Osteocyte (in vitro differentiated cells): ENCODE data around the gene UBASH3A. TPM values are rescaled to one million over a fixed set of nuclear protein-coding genes. Genes with fewer than 3 reads are reported as not detected.
A peak's percentile ranks its signal among the peaks of the same experiment; 100 is the strongest.

Source experiments
- DNase-seq: peaks from one replicate; pipeline ENCODE4 v3.0.0; 2021; ENCODE audit warnings: mixed read lengths; ENCODE audit not compliant: unreplicated experiment; ENCODE audit errors: extremely low spot score
- H3K27ac Mint-ChIP-seq: one replicate; pipeline ENCODE4 v1.8.0; 2021; ENCODE audit warnings: mild to moderate bottlenecking, mixed read lengths; ENCODE audit not compliant: unreplicated experiment
- H3K27me3 Mint-ChIP-seq: one replicate; pipeline ENCODE4 v1.8.0; 2021; ENCODE audit warnings: mixed read lengths; ENCODE audit not compliant: unreplicated experiment
- H3K36me3 Mint-ChIP-seq: one replicate; pipeline ENCODE4 v1.8.0; 2021; ENCODE audit warnings: mixed read lengths; ENCODE audit not compliant: unreplicated experiment
- H3K4me1 Mint-ChIP-seq: one replicate; pipeline ENCODE4 v1.8.0; 2021; ENCODE audit warnings: mixed read lengths; ENCODE audit not compliant: unreplicated experiment
- H3K4me3 Mint-ChIP-seq: one replicate; pipeline ENCODE4 v1.8.0; 2021; ENCODE audit warnings: mild to moderate bottlenecking, moderate library complexity, mixed read lengths; ENCODE audit not compliant: unreplicated experiment
- H3K9me3 Mint-ChIP-seq: one replicate; pipeline ENCODE4 v1.8.0; 2021; ENCODE audit warnings: mixed read lengths; ENCODE audit not compliant: unreplicated experiment
- total RNA-seq: library from RNA; stranded (reverse); gene quantifications from 2 replicates; pipeline ENCODE4 v1.2.1, GENCODE V29; 2021
- TF ChIP-seq, protein P1 (sequence below): fragments of 200-600 bp; sonication (generic); IDR thresholded peaks from 2 replicates; pipeline ENCODE4 v1.5.0; 2021; ENCODE audit warnings: antibody characterized with exemption, mild to moderate bottlenecking, moderate library complexity

The UBASH3A gene
- total RNA-seq, 1 donor from 2014 or later, result not detected

DNA sequence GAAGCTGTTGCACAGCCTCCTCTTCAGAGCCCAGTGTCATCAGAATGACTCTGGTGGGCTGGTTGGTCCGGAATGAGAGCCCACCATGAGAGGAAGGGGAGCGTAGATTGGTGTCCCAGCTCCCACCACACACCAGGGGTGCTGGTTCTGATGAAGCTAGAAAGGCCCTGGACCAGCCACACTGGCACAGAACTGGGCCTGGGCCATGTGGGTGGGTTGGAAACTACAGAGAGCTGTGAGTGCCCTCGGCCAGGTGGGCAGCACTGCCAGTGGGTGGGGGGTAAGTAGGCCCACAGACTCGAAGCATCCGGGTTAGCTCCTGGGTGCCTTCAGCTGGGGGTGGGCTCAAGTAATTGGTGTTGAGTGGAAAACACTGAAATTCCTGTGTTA, 25.8 kb upstream of the UBASH3A start:
- Mint-ChIP-seq H3K27me3 (peaks cover 14% of the 10 kb centered on the region), H3K4me3 (no peak overlapping the region), H3K9me3 (peaks cover 10% of the 10 kb centered on the region), H3K4me1 (no peaks in the 10 kb centered on the region), H3K27ac (no peak overlapping the region), H3K36me3 (peaks cover 2% of the 10 kb centered on the region)
- DNase-seq, result no peak
- TF ChIP-seq, protein P1, sequence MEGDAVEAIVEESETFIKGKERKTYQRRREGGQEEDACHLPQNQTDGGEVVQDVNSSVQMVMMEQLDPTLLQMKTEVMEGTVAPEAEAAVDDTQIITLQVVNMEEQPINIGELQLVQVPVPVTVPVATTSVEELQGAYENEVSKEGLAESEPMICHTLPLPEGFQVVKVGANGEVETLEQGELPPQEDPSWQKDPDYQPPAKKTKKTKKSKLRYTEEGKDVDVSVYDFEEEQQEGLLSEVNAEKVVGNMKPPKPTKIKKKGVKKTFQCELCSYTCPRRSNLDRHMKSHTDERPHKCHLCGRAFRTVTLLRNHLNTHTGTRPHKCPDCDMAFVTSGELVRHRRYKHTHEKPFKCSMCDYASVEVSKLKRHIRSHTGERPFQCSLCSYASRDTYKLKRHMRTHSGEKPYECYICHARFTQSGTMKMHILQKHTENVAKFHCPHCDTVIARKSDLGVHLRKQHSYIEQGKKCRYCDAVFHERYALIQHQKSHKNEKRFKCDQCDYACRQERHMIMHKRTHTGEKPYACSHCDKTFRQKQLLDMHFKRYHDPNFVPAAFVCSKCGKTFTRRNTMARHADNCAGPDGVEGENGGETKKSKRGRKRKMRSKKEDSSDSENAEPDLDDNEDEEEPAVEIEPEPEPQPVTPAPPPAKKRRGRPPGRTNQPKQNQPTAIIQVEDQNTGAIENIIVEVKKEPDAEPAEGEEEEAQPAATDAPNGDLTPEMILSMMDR, result no peak

DNA sequence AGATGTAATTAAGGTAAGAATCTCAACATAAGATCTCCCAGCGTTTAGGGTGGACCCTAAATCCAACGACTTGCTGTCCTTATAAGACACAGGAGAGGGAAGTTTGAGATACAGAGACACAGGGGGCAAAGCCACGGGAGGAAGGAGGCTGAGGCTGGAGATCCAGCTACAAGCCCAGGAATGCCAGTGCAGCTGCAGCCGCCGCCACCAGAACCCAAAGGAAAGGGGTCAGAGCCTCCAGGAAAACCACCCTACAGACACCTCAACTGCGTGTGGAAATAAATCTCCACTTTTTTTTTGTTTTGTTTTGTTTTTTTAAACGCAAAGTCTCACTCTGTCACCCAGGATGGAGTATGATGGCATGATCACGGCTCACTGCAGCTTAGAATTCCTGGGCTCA, 25.3 kb upstream of the UBASH3A start:
- Mint-ChIP-seq H3K4me3 (no peak overlapping the region), H3K9me3 (peaks cover 10% of the 10 kb centered on the region), H3K4me1 (no peaks in the 10 kb centered on the region), H3K36me3 (peaks cover 2% of the 10 kb centered on the region), H3K27me3 (peaks cover 14% of the 10 kb centered on the region), H3K27ac (no peak overlapping the region)
- DNase-seq, result no peak
- TF ChIP-seq, protein P1, result no peak

DNA sequence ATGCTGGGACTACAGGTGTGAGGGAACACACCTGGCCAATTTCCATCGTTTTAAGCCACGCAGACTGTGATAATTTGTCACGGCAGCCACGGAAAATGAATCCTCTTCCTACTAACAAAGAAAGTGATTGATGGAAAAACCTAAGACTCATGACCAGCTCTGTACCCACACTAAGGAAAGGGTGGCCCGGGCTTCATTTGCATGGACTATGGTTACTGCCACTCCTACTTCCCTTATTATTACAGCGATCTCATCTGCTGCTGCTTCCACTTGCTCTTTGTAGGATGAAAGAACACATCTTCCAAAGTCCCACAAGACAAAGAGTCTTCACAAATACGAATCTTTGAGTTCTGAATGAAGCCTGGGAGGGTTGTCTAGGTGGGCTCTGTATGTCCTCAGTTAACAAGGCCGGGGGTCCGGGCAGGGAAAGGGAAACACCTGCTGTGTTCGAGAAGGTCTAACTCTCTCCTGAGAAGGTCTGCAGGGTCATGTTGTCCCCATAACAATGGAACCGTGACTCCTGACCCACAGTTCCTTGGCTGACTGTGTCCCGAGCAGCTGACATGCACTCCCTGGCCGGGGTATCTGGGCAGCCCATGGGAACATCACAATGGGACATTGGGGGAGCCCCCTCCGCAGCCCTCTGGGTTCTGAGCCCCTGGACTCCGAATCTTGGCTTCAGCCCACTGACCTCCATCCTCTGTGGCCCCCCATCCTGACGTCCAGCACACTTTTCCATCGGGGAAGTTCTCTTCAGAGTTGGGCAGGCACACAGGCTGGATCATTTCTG, 24.1 kb upstream of the UBASH3A start:
- Mint-ChIP-seq H3K27ac (no peak overlapping the region), H3K27me3 (peaks cover 12% of the 10 kb centered on the region), H3K4me3 (no peak overlapping the region), H3K36me3 (peaks cover 2% of the 10 kb centered on the region), H3K9me3 (peaks cover 10% of the 10 kb centered on the region), H3K4me1 (no peaks in the 10 kb centered on the region)
- TF ChIP-seq, protein P1, result no peak
- DNase-seq, result no peak

DNA sequence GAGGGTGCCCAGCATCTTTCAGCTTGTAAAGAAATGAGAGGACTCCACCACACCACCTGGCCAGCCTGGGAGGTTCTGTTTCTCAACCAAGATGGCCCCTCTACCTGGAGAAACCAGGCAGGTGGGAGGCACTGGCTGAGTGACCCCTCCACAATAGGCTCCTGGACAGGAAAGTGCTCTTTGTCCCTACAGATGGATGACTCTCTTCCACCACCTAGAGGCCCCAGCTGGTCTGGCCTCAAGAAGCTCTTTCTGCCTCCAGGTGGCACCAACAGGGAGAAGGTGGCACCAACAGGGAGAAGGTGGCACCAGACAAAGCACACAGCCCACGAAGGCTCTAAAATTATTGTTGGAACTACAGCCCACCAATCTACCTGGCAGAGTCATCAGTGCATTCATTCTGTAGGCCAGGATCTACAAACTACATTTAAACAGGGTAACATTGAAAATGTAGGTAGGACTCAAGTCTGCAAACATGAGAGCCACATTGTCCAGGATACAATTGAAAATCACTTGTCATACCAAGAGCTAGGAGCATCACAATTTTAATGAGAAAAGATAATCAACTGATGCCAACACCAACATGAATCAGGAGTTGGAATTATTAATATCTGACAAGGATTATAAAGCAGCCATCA, 22.2 kb upstream of the UBASH3A start:
- no peak overlapping the region for H3K27ac Mint-ChIP-seq
- H3K4me1 Mint-ChIP-seq, result no peaks in the 10 kb centered on the region
- H3K36me3 Mint-ChIP-seq, result peaks cover 2% of the 10 kb centered on the region
- H3K4me3 Mint-ChIP-seq, result no peak overlapping the region
- H3K27me3 Mint-ChIP-seq, result peaks cover 16% of the 10 kb centered on the region
- DNase-seq, result no peak
- H3K9me3 Mint-ChIP-seq, result peaks cover 10% of the 10 kb centered on the region
- TF ChIP-seq, protein P1, result peak; percentile 63

DNA sequence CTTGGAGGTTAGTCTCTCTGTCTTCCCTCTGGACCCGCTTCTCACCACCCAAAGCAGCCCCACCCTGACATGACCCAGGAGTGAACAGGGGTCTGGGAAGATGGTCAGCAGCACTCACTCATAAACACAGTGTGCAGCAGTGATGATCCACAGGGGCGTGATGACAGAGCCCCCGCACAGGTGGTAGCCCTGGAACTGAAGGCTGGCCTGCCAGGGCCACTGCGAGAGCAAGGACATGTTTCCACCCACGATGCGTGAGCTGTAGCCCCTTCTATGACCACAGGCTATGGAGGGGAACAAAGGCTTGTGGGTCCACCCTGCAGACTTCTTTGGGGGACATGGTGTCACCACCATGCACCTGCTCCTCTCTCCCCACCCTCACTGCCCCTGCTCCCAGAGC, 20.8 kb upstream of the UBASH3A start:
- peaks cover 6% of the 10 kb centered on the region for H3K4me1 Mint-ChIP-seq
- H3K27me3 Mint-ChIP-seq, result peaks cover 10% of the 10 kb centered on the region
- H3K27ac Mint-ChIP-seq, result no peak overlapping the region
- TF ChIP-seq, protein P1, result no peak
- H3K4me3 Mint-ChIP-seq, result no peak overlapping the region
- peaks cover 2% of the 10 kb centered on the region for H3K36me3 Mint-ChIP-seq
- H3K9me3 Mint-ChIP-seq, result peaks cover 10% of the 10 kb centered on the region
- no peak for DNase-seq
